PC-9 (cell line): ENCODE results near the gene FUT6. TPM values are rescaled to one million over a fixed set of nuclear protein-coding genes. Genes with fewer than 3 reads are reported as not detected.

Experiments used
- BruUV-seq: library from RNA; stranded (reverse); fragments of 400-500 nt; replicated peaks from 2 replicates; lab custom pipeline; 2021; lab: Mats Ljungman, UMichigan
- CTCF ChIA-PET: fragments of 300-600 bp; sonication (Branson Sonifier 250); formaldehyde crosslinking; loops from one replicate; lab custom pipeline; 2022; ENCODE audit warnings: antibody characterized with exemption; lab: Charles Lee
- POLR2A ChIA-PET: fragments of 300-600 bp; sonication (Branson Sonifier 250); formaldehyde crosslinking; loops from one replicate; lab custom pipeline; 2022; ENCODE audit warnings: antibody characterized with exemption; ENCODE audit not compliant: unreplicated experiment; lab: Charles Lee
- DNase-seq, 2 experiments: peaks; one replicate each; pipeline versions ENCODE4 v3.0.0 to v3.0.0-alpha.2; 2015 to 2022; ENCODE audit warnings: mixed read lengths in 1 of 2
- H2AFZ ChIP-seq: fragments of 200-600 bp; sonication (generic); 2 replicates; pipeline ENCODE4 v1.8.1; 2017; ENCODE audit warnings: antibody characterized with exemption
- H3F3A ChIP-seq: fragments of 200-600 bp; sonication (generic); 2 replicates; pipeline ENCODE4 v1.8.1; 2017; ENCODE audit warnings: antibody characterized with exemption, mild to moderate bottlenecking, low read depth; ENCODE audit not compliant: insufficient read depth
- H3K27ac ChIP-seq: fragments of 200-600 bp; sonication (generic); 2 replicates; pipeline ENCODE4 v1.6.1; 2016; ENCODE audit warnings: mixed run types
- H3K27me3 ChIP-seq: fragments of 200-600 bp; sonication (generic); 2 replicates; pipeline ENCODE4 v1.6.1; 2016; ENCODE audit warnings: low read depth, mixed run types; ENCODE audit not compliant: insufficient read depth
- H3K36me3 ChIP-seq: fragments of 200-600 bp; sonication (generic); 2 replicates; pipeline ENCODE4 v1.6.1; 2016; ENCODE audit warnings: low read depth, mixed run types
- H3K4me1 ChIP-seq: fragments of 200-600 bp; sonication (generic); replicated peaks from 2 replicates; pipeline ENCODE4 v1.6.1; 2016; ENCODE audit warnings: mixed run types; ENCODE audit not compliant: insufficient read depth
- H3K4me2 ChIP-seq: fragments of 200-600 bp; sonication (generic); 2 replicates; pipeline ENCODE4 v1.6.1; 2017; ENCODE audit warnings: mixed run types
- H3K4me3 ChIP-seq: fragments of 200-600 bp; sonication (generic); 2 replicates; pipeline ENCODE4 v1.6.1; 2016; ENCODE audit warnings: mixed run types
- H3K79me2 ChIP-seq: fragments of 200-600 bp; sonication (generic); 2 replicates; pipeline ENCODE4 v1.6.1; 2017; ENCODE audit warnings: low read depth, mixed run types
- H3K9me2 ChIP-seq: fragments of 200-600 bp; sonication (generic); 2 replicates; pipeline ENCODE4 v1.8.1; 2017; ENCODE audit warnings: mild to moderate bottlenecking; ENCODE audit not compliant: insufficient read depth
- H3K9me3 ChIP-seq: fragments of 200-600 bp; sonication (generic); 2 replicates; pipeline ENCODE4 v1.8.1; 2016; ENCODE audit warnings: low read depth; ENCODE audit not compliant: insufficient read depth
- H4K20me1 ChIP-seq: fragments of 200-600 bp; sonication (generic); 2 replicates; pipeline ENCODE4 v1.8.1; 2017; ENCODE audit not compliant: insufficient read depth
- EZH2 ChIP-seq: fragments of 200-600 bp; sonication (generic); IDR thresholded peaks from 2 replicates; pipeline ENCODE4 v1.8.0; 2017; ENCODE audit warnings: antibody characterized with exemption, low read depth
- intact Hi-C: fragments of 100-400 bp; cut with micrococcal nuclease; formaldehyde crosslinking; loops from one replicate; pipeline ENCODE4 v1.10.0; 2022; ENCODE audit not compliant: unreplicated experiment
- total RNA-seq: library from RNA; stranded (reverse); gene quantifications from 2 replicates; pipeline ENCODE4 v1.2.3, GENCODE V29; 2021
- TF ChIP-seq, protein P1 (sequence below): fragments of 200-600 bp; sonication (generic); conservative IDR thresholded peaks from 2 replicates; pipeline ENCODE4 v1.6.1; 2017; ENCODE audit warnings: mixed run types, antibody characterized with exemption, mild to moderate bottlenecking, moderate library complexity

The FUT6 gene
- total RNA-seq, 1 experiment from 2014 or later: 0.55 TPM

DNA sequence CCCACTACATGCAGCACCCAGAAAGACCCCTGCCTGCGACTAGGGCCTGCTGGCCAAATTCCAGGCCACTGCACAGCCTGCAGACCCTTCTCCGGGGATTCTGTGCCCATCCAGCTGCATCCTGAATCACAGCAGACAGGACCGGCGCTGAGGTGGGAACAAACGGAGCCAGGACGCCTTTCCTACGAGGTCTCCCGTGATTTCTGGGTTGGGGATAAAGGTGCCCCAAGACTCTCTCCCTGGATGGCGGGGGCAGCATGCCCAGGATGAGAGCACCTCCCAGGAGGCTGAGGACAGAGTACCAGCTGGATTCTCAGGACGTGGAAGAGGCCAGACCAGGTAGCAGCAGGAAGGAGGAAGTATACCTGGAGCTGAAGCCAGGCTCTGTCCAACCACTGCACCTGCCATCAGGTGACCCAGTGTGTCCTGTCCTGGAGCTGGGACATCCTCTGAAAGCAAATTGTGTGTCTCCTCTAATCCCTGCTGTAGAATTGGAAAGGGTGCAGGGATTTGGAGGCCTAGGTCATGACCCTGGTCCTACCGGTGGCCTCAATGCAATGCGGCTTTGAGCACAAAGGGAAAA is 34.2 kb upstream of the FUT6 start:
- no peak overlapping the region for H3K4me3 ChIP-seq
- H3F3A ChIP-seq: no peaks in the 10 kb centered on the region; the same call in 1 of the 2 replicates
- no peaks in the 10 kb centered on the region for H3K36me3 ChIP-seq
- no peak overlapping the region for H2AFZ ChIP-seq
- DNase-seq: no peak
- no peaks in the 10 kb centered on the region for H3K9me3 ChIP-seq
- no peaks in the 10 kb centered on the region for H3K9me2 ChIP-seq
- no peak overlapping the region for H3K4me2 ChIP-seq
- no peaks in the 10 kb centered on the region for H4K20me1 ChIP-seq
- BruUV-seq: no TSS peak
- no peak overlapping the region for H3K27ac ChIP-seq
- no peaks in the 10 kb centered on the region for H3K79me2 ChIP-seq
- no peaks in the 10 kb centered on the region for H3K4me1 ChIP-seq
- no peaks in the 10 kb centered on the region for H3K27me3 ChIP-seq
- intact Hi-C loops: no loop called here
- POLR2A ChIA-PET: interaction anchor here (0.5 kb wide), 1 partner anchor 153 kb away, joined by 19 read pairs; no protein-coding TSS in a partner anchor
- TF ChIP-seq EZH2: no peak
- TF ChIP-seq, protein P1, sequence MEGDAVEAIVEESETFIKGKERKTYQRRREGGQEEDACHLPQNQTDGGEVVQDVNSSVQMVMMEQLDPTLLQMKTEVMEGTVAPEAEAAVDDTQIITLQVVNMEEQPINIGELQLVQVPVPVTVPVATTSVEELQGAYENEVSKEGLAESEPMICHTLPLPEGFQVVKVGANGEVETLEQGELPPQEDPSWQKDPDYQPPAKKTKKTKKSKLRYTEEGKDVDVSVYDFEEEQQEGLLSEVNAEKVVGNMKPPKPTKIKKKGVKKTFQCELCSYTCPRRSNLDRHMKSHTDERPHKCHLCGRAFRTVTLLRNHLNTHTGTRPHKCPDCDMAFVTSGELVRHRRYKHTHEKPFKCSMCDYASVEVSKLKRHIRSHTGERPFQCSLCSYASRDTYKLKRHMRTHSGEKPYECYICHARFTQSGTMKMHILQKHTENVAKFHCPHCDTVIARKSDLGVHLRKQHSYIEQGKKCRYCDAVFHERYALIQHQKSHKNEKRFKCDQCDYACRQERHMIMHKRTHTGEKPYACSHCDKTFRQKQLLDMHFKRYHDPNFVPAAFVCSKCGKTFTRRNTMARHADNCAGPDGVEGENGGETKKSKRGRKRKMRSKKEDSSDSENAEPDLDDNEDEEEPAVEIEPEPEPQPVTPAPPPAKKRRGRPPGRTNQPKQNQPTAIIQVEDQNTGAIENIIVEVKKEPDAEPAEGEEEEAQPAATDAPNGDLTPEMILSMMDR: no peak
- CTCF ChIA-PET: no interaction called here

DNA sequence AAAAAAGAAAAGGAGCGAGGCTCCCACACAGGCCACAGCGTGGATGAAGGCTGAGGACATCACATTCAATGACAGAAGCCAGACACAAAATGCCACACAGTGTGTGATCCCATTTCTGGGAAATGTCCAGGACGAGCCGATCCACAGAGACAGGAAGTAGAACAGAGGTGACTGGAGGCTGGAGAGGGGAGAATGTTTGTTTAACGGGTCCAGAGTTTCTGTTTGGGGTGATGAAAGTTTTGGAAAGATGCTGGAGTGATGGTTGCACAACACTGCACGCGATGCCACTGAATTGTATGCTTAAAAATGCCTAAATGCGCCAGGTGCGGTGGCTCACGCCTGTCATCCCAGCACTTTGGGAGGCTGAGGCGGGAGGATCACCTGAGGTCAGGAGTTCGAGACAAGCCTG is 31.5 kb upstream of the FUT6 start:
- H2AFZ ChIP-seq: no peak overlapping the region
- H4K20me1 ChIP-seq: no peaks in the 10 kb centered on the region
- intact Hi-C loops: no loop called here
- no peaks in the 10 kb centered on the region for H3K9me3 ChIP-seq
- no peak overlapping the region for H3K27ac ChIP-seq
- ChIA-PET POLR2A (no interaction called here), CTCF (no interaction called here)
- no peak overlapping the region for H3K4me2 ChIP-seq
- no peaks in the 10 kb centered on the region for H3K36me3 ChIP-seq
- DNase-seq: no peak
- BruUV-seq: no TSS peak
- H3K27me3 ChIP-seq: no peaks in the 10 kb centered on the region
- no peaks in the 10 kb centered on the region for H3K4me1 ChIP-seq
- H3F3A ChIP-seq: no peaks in the 10 kb centered on the region; the same call in 1 of the 2 replicates
- TF ChIP-seq, protein P1: no peak
- TF ChIP-seq EZH2: no peak
- H3K9me2 ChIP-seq: no peaks in the 10 kb centered on the region
- H3K79me2 ChIP-seq: no peaks in the 10 kb centered on the region
- H3K4me3 ChIP-seq: no peak overlapping the region

DNA sequence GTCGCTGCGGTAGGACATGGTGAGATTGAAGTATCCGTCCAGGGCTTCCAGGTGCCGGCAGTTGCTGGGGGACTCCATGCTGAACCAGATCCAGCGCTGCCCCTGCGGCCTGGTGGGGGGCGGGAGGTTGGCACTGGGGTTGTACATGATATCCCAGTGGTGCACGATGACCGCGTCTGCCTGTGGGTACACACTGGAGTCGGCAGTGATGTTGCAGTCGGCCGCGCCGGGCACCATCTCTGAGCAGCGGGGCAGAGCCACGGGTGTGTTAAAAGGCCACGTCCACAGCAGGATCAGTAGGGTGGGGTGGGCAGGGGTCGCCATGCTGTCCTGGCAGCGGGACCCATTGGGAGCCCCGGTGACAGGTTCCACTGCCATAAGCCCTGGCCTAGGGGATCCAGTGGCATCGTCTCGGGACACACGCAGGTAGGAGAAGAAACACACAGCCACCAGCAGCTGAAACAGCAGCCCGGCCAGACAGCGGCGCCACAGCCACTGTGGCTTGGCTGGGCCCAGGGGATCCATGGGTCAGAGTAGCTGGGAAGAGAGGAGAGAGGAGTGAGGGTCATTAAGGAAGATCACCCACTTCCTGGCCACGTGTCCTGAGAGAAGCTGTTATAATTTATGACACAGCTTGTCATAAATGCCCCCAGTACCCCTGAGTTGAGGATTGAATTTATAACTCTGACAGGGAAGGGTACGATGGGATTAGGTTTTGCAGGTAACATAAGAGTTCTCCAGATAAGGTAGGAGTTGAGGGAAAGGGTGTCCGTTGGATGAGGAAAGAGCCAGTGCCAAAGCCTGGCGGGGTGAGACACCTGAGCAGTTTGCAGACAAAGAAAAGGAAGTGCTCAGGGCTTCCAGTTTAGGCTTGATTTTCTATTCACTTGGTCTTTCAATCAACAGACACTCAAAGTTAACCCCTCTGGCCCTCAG is 28.0 kb upstream of the FUT6 start:
- H3K4me2 ChIP-seq: no peak overlapping the region
- no peak overlapping the region for H2AFZ ChIP-seq
- no peak overlapping the region for H3K4me3 ChIP-seq
- intact Hi-C loops: no loop called here
- no peaks in the 10 kb centered on the region for H3K36me3 ChIP-seq
- H3K4me1 ChIP-seq: no peaks in the 10 kb centered on the region
- no peak for TF ChIP-seq EZH2
- TF ChIP-seq, protein P1: no peak
- ChIA-PET POLR2A (no interaction called here), CTCF (no interaction called here)
- H3K9me3 ChIP-seq: no peaks in the 10 kb centered on the region
- no peaks in the 10 kb centered on the region for H3F3A ChIP-seq
- BruUV-seq: no TSS peak
- no peak overlapping the region for H3K27ac ChIP-seq
- DNase-seq: no peak
- H4K20me1 ChIP-seq: no peaks in the 10 kb centered on the region
- H3K79me2 ChIP-seq: no peaks in the 10 kb centered on the region
- H3K27me3 ChIP-seq: no peaks in the 10 kb centered on the region
- H3K9me2 ChIP-seq: no peaks in the 10 kb centered on the region
